OCI-LY3 (cell line): ENCODE data around the gene GNAS-AS1.

Source experiments
- H2AFZ ChIP-seq: fragments of 200-600, 300-600 bp; shearing (Covaris generic); 2 replicates; pipeline ENCODE4 v1.6.0; 2014; ENCODE audit warnings: antibody characterized with exemption, low read depth, low read length
- H3K27ac ChIP-seq: fragments of 200-600, 300-600 bp; sonication (generic); 2 replicates; pipeline ENCODE4 v1.5.1; 2014; ENCODE audit warnings: mild to moderate bottlenecking, low read length, moderate library complexity, mixed read lengths
- H3K27me3 ChIP-seq: fragments of 200-600, 300-600 bp; sonication (generic); 2 replicates; pipeline ENCODE4 v1.6.1; 2014; ENCODE audit warnings: low read depth, low read length, mixed read lengths
- H3K36me3 ChIP-seq: fragments of 200-600, 300-600 bp; sonication (generic); replicated peaks from 2 replicates; pipeline ENCODE3; 2014; ENCODE audit warnings: low read depth, low read length, mixed read lengths
- H3K4me1 ChIP-seq: fragments of 300-600, 200-600 bp; sonication (generic); 2 replicates; pipeline ENCODE4 v1.6.1; 2014; ENCODE audit warnings: low read length, mixed read lengths
- H3K4me2 ChIP-seq: fragments of 200-600, 300-600 bp; sonication (generic); 2 replicates; pipeline ENCODE4 v1.6.1; 2014; ENCODE audit warnings: low read length, mixed read lengths
- H3K4me3 ChIP-seq: fragments of 300-600, 200-600 bp; sonication (generic); 2 replicates; pipeline ENCODE4 v1.5.1; 2014; ENCODE audit warnings: antibody characterized with exemption, mild to moderate bottlenecking, low read length, moderate library complexity
- H3K79me2 ChIP-seq: fragments of 300-600, 200-600 bp; shearing (Covaris generic); 2 replicates; pipeline ENCODE4 v1.6.1; 2014; ENCODE audit warnings: mild to moderate bottlenecking, low read length, mixed read lengths
- H3K9ac ChIP-seq: fragments of 300-600, 200-600 bp; shearing (Covaris generic); 2 replicates; pipeline ENCODE4 v1.6.0; 2014; ENCODE audit warnings: mild to moderate bottlenecking, low read length, moderate library complexity
- H3K9me3 ChIP-seq: fragments of 200-600, 300-600 bp; shearing (Covaris generic); 2 replicates; pipeline ENCODE4 v1.6.1; 2014; ENCODE audit warnings: low read length, mixed read lengths; ENCODE audit not compliant: insufficient read depth
- H4K20me1 ChIP-seq: fragments of 200-600, 300-600 bp; sonication (generic); 2 replicates; pipeline ENCODE4 v1.6.1; 2016; ENCODE audit warnings: low read length, mixed read lengths; ENCODE audit not compliant: insufficient read depth
- CTCF ChIP-seq: fragments of 200-600, 300-600 bp; sonication (generic); IDR thresholded peaks from 2 replicates; pipeline ENCODE4 v1.5.1; 2014; ENCODE audit warnings: antibody characterized with exemption, low read length, low read depth
- EZH2phosphoT487 ChIP-seq: fragments of 200-600 bp; shearing (Covaris generic); IDR thresholded peaks from 2 replicates; pipeline ENCODE4 v1.6.1; 2018; ENCODE audit warnings: antibody characterized with exemption, mixed run types, low read depth

Gene GNAS-AS1

GRCh38 chr20:58810116-58810878 lies 40.4 kb downstream of the GNAS-AS1 start:
- TF ChIP-seq EZH2phosphoT487 (no peak), CTCF (no peak)
- Histone ChIP-seq H3K4me2 (no peak overlapping the region), H4K20me1 (no peaks in the 10 kb centered on the region), H3K36me3 (no peaks in the 10 kb centered on the region), H3K27ac (no peak overlapping the region), H3K27me3 (peaks cover 39% of the 10 kb centered on the region), H3K9me3 (no peaks in the 10 kb centered on the region), H3K9ac (no peak overlapping the region), H3K4me3 (no peak overlapping the region), H2AFZ (no peak overlapping the region), H3K4me1 (no peaks in the 10 kb centered on the region), H3K79me2 (no peaks in the 10 kb centered on the region)

GRCh38 chr20:58808271-58809046 lies 42.2 kb downstream of the GNAS-AS1 start:
- H3K27me3 ChIP-seq = peaks cover 53% of the 10 kb centered on the region
- H4K20me1 ChIP-seq = no peaks in the 10 kb centered on the region
- no peaks in the 10 kb centered on the region for H3K9me3 ChIP-seq
- no peak overlapping the region for H3K4me2 ChIP-seq
- no peaks in the 10 kb centered on the region for H3K36me3 ChIP-seq
- no peak overlapping the region for H3K9ac ChIP-seq
- H3K79me2 ChIP-seq = no peaks in the 10 kb centered on the region
- no peak overlapping the region for H2AFZ ChIP-seq
- TF ChIP-seq CTCF = no peak
- TF ChIP-seq EZH2phosphoT487 = no peak
- no peak overlapping the region for H3K27ac ChIP-seq
- no peaks in the 10 kb centered on the region for H3K4me1 ChIP-seq
- no peak overlapping the region for H3K4me3 ChIP-seq

DNA sequence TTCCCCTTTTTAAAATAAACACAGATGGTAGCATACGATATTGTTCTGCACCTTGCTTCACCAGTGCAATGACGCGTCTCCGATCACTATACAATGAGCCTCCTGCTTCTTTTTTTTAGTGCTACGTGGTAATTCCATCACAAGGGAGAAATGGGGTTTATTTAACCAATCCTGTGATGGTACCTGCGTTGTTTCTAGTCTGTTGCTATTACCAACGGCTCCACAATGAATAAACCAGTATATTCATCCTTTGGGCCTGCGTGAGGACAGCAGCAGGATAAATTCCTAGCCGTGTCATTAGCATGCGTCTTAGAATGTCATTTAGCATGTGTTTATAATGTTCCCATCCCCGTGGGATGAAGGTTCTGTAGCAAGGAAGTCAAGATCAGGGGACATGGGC lies 42.9 kb downstream of the GNAS-AS1 start:
- Histone ChIP-seq H3K79me2 (no peaks in the 10 kb centered on the region), H3K27me3 (peaks cover 60% of the 10 kb centered on the region), H3K4me3 (no peak overlapping the region), H3K9ac (no peak overlapping the region), H3K4me1 (no peaks in the 10 kb centered on the region), H4K20me1 (no peaks in the 10 kb centered on the region), H3K27ac (no peak overlapping the region), H3K4me2 (no peak overlapping the region), H3K36me3 (no peaks in the 10 kb centered on the region), H3K9me3 (no peaks in the 10 kb centered on the region), H2AFZ (no peak overlapping the region)
- TF ChIP-seq EZH2phosphoT487 (no peak), CTCF (no peak)

DNA sequence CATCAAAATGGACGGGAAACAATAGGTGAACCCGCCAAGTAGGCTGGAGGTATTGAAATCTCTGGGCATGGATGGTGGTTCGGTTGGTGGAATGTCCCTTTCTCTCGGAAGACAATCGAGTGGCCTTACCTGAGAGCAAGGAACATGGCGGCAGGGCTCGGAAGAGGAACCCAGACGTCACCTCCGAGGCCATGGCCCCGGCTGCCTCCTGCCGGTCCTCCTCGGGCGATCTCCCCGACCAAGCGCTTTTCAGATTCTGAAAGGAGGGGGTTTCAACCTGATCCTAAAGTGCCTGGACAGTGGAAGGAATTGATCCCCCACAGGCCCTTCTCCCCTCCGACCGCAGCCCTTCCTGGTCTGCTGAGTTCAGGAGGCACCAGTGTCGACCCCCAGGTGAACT lies 47.2 kb downstream of the GNAS-AS1 start:
- Histone ChIP-seq H3K27me3 (peaks cover 70% of the 10 kb centered on the region), H3K9me3 (no peaks in the 10 kb centered on the region)

More for the DNA sequence above, 47.2 kb downstream of the GNAS-AS1 start:
- Histone ChIP-seq H3K27ac (no peak overlapping the region), H3K4me2 (no peak overlapping the region), H3K9ac (no peak overlapping the region), H3K36me3 (no peaks in the 10 kb centered on the region), H4K20me1 (no peaks in the 10 kb centered on the region), H2AFZ (no peak overlapping the region), H3K4me3 (no peak overlapping the region), H3K4me1 (no peaks in the 10 kb centered on the region), H3K79me2 (no peaks in the 10 kb centered on the region)
- TF ChIP-seq CTCF = no peak
- TF ChIP-seq EZH2phosphoT487 = no peak
